MV-4-11 (cell line): ENCODE data around the gene CFAP157.

Experiments used
- DNase-seq: peaks from one replicate; lab custom pipeline; 2025; lab: John Stamatoyannopoulos, UW

Gene CFAP157

DNA sequence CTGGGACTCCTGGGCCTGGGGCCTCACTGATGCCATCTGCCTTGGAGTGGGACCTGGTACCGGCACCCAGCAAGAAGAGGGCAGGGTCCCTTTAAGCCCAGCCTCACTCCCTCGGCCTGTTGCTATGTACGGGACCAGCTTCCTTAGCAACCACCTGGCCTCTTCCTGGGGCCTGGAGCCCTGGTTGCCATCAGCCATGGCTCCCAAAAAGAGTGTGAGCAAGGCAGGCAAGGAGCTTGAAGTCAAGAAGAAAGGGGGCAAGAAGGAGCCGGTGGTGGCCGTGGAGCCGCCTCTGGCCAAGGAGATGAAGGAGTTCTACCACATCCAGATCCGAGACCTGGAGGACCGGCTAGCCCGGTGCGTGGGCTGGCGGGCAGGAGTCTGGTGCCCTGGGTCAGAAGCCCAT, at the start of gene CFAP157:
Gene CFAP157 (plus strand): TSS at position 153 of the 406 bp plus-strand sequence. CDS start 44 bp downstream, at position 197.
- peak; percentile 35 for DNase-seq

DNA sequence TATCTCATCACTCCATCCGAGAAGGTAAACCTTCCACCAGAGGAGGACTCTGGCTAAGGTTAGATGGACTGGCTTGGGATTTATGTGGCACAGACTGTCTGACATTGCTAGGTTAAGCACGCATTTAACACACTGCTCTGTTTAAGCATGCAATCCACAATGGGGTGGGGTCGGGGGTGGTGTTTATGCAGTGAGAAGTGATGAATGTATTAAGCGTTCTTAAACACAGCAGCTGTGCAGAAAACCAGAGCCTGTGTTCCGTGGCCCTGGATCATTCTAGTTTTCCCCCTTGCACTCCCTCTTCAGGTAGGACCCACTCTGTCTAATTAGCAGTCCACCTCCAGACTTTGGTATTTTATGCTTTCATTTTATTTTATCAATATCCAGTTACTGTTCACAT, 48.4 kb upstream of the CFAP157 start:
- no peak for DNase-seq

DNA sequence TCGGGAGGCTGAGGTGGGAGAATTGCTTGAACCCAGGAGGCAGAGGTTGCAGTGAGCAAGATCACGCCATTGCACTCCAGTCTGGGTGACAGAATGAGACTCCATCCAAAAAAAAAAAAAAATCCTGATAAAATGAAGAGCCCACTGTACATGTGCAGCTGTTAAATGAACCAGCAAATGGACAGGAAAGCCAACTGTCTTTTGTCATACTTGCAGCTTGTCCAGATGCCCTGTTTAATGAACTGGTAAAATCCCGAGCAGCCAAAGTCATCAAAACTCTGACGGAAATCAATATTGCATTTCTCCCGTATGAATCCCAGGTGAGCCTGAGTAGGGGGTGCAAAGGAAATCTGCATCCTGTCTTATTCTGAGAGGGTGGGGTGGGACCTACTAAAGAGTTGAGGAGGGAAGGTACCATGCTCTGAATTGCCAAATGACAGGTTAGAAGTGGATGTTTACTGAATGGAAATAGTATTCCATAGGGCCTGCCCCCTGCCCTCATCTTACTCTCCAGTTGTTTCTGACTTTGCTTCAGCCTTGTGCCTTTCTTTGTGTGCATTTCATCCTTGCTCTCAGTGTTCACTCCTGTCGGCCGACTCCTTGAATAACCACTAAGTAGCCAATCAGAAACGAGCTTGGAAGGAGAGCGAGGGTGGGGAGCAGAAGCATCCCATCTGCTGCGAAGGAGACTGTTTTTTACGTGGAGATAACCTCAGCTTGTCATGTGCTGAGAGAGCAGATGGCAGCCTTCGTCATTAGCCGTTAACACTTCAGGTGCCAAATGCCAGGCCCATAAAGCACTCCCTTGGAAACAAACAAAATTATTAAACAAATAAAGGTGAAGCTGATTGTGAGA, 45.7 kb upstream of the CFAP157 start:
- DNase-seq: no peak

DNA sequence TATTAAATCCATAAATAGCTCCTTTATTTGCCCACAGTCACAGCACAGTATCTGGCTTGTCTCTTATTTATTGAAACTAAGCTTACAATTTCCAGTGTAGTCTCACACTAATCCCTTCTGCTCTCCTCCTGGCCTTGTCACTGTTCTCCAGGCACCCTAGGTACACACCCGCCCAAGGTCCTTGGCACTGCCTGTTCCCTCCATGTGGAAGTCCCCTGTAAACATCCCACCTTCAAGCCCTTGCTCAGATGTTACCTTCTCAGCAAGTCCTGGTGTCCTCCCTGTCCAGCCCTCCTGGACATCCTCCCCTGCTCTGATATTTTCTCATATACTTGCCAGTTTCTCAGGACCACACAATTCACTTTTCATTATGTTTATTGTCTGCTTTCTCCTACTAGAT, 44.2 kb upstream of the CFAP157 start:
- no peak for DNase-seq

DNA sequence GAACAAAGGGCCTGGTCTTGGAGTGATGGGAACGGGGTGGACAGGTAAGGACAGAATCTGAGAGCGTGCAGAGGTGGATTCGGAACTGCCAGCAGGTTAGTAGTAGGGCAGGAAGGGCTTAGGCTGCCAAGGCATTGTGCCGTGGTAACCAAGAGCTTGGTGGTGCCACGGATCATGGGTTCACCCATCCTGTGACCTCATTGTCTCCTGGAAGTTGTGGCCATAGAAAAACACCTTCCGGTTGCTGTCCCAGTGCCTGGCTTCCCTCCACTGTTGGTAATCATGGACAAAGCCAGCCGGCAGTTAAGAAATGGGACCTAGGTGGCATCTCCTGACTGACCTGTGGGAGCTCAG, 42.5 kb upstream of the CFAP157 start:
- no peak for DNase-seq

DNA sequence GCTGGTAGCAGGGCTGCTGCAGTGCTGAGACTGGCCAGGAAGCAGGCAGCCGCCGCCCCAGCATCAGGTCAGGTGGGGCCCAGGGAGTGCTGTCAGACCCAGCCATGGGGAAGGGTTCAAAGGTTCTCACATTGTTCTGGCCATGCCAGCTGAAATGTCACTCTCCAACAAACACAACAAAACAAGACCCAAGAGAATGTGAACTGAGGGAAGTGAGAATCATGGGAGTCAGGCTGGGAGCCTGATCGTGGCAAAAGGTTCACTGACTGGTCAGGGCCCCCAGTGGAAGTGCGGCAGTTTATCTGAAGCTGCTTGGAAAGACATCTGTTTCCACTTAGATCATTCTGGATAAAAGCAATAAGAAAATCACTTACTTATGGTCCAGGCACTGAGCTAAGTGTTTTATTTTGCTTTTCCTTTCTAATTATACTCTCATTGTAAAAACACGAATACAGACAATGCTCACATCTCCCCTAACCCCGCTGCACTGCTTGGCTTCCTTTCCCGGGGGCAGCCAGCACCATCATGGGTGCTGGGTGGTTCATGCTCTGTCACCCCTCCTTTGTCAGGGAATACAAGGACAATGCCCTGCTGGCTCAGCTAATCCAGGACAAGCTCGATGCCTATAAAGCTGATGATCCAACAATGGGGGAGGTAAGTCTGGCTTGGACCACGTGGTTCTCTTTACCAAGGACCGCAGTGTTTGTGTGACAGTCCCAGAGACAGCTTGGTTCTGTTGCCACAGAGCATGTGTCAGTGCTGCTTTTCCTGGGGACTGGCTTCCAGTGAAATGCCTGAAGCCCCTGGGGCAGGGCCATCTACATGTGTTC, 41.9 kb upstream of the CFAP157 start:
- peak; percentile 14 for DNase-seq

DNA sequence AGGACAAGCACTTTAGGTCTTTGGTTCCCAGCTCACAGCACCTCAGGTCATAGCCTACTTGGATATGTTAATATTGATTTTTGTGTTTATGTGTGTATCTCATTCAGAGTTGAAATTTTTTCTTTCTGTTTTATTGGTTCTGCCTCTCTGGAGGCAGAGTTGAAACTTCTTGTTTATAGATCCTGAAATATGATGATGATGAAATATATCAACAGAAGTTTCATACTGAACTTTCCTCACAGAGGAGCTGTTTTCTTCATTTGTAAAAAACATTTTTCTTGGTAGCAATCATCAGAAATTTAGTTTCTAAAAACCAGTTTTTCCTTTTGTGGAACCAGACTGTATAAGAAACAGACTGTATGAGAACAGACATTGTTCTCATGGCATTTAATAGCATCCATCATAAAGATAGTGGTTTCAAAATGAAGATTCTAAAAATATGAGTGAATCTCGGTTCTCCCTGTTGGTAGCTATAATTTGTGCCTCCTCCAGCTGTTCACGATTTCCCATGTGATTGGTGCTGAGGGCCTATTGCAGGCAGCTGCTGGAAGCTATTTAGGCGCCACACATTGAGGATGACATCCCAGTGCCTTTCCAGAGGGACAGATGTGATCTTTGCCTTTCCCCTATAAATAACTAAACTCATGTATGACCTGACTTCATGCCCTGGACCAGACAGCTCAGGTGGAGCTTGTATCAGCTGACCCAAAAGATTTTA, 39.5 kb upstream of the CFAP157 start:
- DNase-seq: peak; percentile 4

DNA sequence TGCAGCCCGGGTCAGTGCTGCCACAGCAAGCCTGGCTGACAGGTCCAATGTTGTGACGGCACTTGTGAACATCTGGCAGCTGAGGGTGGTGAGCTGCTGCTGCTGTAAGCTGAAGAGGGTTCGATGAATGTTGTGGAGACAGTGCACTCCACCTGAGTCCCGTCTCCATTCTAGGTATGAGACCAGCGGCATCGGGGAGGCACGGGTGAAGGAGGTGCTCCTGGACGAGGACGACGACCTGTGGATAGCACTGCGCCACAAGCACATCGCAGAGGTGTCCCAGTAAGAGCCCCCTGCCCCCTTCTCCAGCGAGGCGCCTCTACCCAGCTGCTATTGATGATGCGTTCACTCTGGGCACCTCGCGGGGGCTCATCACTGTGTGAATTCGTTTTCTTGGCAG, 38.9 kb upstream of the CFAP157 start:
- no peak for DNase-seq

DNA sequence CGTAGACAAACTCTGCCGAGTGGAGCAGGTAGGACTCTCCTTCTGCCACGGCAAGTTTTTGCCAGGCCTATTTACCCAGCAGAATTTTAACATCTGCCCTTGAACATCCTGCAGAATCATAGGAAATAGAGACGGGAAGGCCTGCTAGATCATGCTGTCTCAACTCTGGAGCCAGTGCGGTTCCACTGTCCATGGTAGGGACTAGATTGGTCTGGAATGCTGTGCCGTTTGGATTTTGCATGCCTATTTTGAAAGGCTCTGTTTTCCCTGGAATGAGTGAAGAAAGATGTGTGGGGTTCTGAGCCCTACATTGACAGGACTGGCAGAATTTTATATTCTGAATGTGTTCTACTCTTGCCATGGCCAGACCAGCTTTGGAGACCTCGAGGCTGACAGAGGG, 33.6 kb upstream of the CFAP157 start:
- no peak for DNase-seq

DNA sequence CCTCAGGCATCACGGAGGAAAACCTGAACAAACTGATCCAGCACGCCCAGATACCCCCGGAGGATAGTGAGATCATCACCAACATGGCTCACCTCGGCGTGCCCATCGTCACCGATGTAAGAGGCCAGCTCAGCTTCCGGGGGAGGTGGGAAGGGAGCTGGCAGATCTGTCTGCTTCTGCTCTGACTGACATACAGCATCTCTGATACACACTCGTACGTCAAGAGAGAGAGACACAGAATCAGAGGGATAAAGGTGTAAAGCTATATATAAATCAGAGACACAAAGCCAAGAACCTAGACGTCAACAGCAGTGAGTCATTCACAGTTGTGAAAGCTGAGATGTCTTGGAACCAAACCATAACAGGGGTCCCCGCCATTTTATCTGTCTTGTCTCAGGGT, 30.1 kb upstream of the CFAP157 start:
- no peak for DNase-seq

DNA sequence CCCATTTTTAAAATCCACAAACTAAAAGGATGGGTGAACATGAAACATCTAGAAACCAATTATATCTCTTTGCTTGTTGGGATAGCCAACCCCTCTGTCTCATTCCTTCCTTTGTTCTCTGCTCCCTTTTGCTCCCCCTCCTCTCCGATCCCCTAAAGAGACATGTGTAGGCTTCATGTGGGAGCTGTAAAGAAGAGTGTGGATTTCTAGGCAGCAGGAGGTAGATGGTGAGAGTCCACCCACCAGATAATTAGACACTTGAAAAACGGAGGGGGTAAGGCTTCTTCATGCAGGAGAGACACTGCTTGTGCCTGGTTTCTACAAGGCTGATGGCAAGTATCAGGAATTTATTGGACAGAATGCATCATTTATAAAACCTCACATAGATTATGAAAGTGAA, 27.3 kb upstream of the CFAP157 start:
- no peak for DNase-seq

DNA sequence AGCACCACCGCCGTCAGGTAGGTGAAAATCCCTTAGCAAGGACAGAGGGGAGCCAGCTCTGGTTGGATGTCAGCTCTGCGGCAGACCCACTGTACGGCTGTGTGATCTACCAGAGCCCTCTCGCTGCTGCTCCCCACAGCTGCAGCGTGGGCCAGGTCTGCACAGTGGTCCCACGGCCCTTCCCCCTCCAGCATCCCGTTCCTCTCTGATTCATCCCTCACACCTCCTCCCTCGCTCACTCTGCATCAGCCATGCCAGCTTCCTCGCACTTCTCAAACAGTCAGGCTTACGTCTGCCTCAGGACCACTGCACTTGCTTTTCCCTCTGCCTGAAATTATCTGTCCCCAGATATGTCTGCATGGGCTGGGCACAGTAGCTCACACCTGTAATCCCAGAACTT, 26.6 kb upstream of the CFAP157 start:
- DNase-seq: no peak

DNA sequence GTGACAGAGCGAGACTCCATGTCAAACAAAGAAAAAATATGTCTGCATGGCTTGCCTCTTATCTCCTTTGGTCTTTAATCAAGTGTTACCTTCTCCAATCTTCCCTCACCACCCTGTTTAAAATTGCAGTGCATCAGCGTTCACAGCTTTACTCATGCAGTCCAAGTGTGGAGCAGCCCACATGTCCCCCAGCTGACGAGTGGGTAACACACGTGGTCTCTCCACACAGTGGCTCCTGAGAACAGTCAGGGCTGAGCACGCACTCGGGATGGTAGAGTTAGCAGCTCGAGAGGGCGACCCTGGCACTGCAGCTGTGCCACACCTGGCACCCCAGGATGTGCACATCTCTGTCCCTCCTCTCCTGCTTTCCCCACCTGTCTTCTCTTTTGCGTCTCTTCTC, 25.9 kb upstream of the CFAP157 start:
- DNase-seq: no peak

DNA sequence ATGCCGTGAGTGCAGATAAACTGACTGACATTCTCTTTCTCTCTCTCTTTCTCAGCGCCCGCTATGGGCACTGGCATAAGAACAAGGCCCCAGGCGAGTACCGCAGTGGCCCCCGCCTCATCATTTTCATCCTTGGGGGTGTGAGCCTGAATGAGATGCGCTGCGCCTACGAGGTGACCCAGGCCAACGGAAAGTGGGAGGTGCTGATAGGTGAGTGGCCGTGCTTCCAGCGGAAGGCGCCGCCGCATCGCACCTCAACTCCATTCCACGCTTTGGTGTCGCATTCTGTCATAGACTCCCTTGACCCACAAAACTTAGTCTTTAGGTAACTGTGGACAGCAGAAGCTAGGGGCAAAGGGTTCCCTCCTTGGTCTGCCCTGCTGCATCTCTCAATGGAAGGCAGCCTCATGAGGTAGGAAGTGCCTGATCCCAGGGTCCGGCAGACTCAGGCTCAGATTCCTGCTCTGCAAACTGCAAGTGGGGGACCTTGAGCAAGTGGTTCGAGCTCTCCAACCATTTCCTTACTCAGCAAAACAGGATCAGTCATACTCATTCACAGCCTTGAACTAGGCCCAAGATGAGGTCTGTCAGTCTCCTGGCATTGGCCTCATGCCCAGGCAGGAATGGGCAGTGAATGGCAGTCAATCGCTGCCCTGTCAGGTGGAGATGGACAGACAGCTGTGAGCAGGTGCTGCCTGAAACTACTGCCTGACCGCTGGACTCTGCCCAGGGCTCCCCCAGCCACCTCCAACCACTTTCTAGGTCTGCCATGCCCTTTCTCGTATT, 24.2 kb upstream of the CFAP157 start:
- no peak for DNase-seq

DNA sequence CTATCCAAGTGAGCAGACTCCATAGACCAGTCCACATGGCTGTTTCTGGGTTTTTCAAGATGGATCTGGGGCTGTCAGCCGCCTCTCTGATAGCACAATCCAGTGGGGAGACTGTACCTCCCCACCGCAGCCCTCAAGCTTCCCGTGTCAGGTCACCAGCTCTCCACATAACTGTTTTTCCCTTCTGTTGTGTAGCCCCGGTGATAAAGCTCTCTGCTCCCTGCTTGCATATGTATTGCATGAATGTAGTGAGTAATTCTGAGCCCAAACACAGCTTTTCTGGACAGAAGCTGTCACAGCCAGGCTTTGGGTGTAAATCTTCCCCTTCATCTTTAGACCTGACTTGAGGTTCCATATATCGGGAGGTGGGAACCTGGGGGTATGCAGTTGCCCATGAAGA, 23.1 kb upstream of the CFAP157 start:
- DNase-seq: no peak

DNA sequence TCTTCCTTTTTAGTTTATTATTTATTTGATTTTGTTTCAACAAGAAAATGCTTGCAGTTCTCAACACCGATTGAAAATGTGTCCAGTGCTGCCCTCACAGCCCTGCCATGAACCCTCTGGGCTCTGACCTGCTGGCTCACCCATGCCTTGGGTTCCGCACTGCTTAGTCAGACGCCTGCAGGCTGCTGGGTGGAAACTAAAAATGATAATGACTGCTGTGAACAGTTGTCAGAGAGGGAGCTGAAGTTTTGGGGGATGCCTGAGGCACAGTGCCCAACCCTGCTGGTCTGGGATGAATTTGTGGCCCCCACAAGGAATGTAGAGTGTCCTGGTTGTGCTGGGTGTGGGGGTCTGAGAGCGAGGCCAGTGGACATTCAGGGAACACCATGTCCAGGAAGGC, 22.2 kb upstream of the CFAP157 start:
- no peak for DNase-seq

DNA sequence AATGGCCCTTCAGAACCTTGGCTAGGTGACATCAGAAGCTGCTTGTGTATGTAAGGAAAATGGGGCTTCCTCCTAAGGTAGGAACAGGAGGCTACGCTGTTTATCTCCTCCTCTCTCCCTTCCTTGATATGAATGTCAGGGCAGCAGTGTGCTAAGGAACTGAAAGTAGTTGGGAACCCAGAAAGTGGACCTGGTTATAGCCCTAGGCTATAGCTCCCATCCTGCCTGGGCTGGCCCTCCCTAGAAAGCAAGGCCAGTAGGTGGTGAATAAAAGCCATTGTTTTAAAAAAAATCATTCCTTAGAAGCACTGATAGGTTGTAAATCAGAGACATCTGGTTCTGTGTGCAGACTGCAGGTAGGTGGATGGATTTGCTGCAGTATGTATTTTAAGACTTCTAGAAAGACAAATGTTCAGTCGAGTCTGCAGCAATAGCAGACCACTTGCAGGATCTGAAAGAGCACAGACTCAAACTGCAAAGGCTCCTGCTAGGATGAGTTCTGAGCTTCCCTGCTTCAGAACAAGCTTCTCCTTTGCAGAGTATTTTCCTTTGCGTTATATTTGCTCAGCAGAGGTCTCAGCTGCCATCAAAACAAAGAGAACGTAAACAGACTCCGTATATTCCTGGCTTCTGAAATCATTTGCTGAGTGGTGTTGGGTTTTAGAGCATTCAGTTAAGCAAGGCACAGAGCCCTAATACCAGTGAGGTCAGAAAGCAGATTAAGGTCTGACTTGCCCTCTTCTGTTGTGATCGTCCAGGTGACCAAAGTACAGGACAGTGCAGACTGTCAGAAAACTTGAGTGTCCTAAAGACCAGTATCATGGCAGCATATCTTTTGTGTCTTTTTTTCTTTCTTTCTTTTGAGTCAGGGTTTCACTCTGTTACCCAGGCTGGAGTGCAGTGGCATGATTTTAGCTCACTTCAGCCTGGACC, 20.1 kb upstream of the CFAP157 start:
- peak; percentile 35 for DNase-seq

DNA sequence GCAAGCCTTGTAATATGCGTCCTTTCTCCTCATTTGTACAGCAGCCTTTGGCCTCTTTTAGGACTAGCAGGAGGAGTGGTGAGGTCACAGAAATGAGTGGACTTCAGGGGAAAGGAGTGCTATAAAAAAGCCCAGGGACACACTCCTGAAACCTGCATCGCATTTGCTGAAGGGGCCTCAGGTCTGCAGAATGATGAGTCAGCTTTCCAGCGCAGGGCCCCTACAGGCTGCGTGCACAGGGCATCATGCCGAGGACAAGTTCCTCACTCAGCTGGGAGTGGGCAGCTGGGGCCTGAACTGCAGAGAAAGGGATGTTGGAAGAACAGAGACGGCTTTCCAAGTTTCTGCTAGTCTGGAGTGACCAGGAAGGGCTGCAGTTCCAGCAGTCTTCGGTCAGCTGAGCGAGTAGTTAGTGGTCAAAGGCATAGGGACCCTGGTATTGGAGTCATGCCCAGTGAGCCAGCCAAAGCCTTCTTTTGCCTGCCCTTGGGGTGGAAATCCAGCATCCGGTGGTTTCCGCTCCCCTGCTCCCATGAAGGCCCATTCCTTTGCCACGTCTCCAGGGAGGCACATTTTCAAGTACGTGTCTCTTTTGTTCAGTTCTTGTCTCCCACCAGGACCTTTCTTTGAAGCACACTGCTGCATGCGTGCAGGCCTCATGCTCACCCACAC, 17.3 kb upstream of the CFAP157 start:
- no peak for DNase-seq

DNA sequence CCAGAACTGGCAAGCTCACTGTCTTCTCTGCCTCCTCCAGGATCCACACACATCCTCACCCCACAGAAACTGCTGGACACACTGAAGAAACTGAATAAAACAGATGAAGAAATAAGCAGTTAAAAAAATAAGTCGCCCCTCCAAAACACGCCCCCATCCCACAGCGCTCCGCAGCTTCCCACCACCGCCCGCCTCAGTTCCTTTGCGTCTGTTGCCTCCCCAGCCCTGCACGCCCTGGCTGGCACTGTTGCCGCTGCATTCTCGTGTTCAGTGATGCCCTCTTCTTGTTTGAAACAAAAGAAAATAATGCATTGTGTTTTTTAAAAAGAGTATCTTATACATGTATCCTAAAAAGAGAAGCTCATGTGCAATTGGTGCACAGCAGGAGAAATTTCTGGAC, 16.1 kb upstream of the CFAP157 start:
- no peak for DNase-seq

DNA sequence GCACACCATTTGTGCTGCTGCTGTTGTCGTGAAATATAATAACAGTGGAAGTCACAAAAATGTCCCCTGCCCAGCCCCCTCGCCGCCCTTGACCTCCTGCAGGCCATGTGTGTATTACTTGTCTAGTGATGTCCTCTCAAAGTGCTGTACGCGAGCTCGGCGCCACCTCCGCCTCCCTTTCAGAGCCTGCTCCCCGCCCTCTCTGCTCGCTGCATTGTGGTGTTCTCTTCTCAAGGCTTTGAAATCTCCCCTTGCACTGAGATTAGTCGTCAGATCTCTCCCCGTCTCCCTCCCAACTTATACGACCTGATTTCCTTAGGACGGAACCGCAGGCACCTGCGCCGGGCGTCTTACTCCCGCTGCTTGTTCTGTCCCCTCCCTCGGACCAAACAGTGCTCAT, 14.7 kb upstream of the CFAP157 start:
- no peak for DNase-seq
